Muscle of leg (tissue), 11 donors: ENCODE data around the gene MRPS12. TPM values are rescaled to one million over a fixed set of nuclear protein-coding genes. Genes with fewer than 3 reads are reported as not detected.

Source experiments
- DNase-seq: peaks from one replicate; pipeline ENCODE4 v3.0.0; 2013
- H3K27ac ChIP-seq: one replicate; pipeline ENCODE4 v1.5.1; 2013; ENCODE audit warnings: mild to moderate bottlenecking, low read length, control low read depth
- H3K27me3 ChIP-seq: one replicate; pipeline ENCODE4 v1.6.1; 2013; ENCODE audit warnings: low read length; ENCODE audit not compliant: control insufficient read depth, insufficient read depth
- H3K36me3 ChIP-seq: one replicate; pipeline ENCODE4 v1.6.1; 2013; ENCODE audit warnings: low read length; ENCODE audit not compliant: control insufficient read depth, insufficient read depth
- H3K4me1 ChIP-seq: one replicate; pipeline ENCODE4 v1.6.1; 2013; ENCODE audit warnings: low read length; ENCODE audit not compliant: control insufficient read depth, insufficient read depth
- H3K4me3 ChIP-seq: one replicate; pipeline ENCODE4 v1.5.1; 2013; ENCODE audit warnings: low read length, control low read depth
- H3K9me3 ChIP-seq: replicated peaks from 2 replicates; pipeline ENCODE4 v1.6.1; 2013; ENCODE audit warnings: low read depth, low read length; ENCODE audit not compliant: control insufficient read depth
- WGBS: methylation state at CpG from one replicate; pipeline ENCODE4 v1.1.5; 2013; ENCODE audit warnings: missing lambda C conversion rate; ENCODE audit not compliant: insufficient coverage; 5-methylcytosine and 5-hydroxymethylcytosine counted together
- polyA plus RNA-seq, 8 donors: library from polyadenylated mRNA; unstranded; fragments of 120-200 nt; gene quantifications; one replicate each; pipeline versions ENCODE4 v1.2.1 to v1.2.3, GENCODE V29; 2013; ENCODE audit warnings: inconsistent platforms in 1 of 8, low replicate concordance in 1 of 8; ENCODE audit not compliant: insufficient read length in 8 of 8, insufficient read depth in 1 of 8
- total RNA-seq: library from RNA; stranded (reverse); fragments of 120-200 nt; gene quantifications from one replicate; pipeline ENCODE4 v1.2.4, GENCODE V29; 2013

The MRPS12 gene
- total and polyA plus RNA-seq, 9 donors, result 19.6 to 22.7 (median 20.6) TPM

- WGBS, result 100% methylated on average over 1 of the region's 2 CpGs
- peaks cover 5% of the 10 kb centered on the region for H3K27me3 ChIP-seq
Measured at GRCh38 chr19:38971672-38972071, 40.9 kb downstream of the MRPS12 start.

DNA sequence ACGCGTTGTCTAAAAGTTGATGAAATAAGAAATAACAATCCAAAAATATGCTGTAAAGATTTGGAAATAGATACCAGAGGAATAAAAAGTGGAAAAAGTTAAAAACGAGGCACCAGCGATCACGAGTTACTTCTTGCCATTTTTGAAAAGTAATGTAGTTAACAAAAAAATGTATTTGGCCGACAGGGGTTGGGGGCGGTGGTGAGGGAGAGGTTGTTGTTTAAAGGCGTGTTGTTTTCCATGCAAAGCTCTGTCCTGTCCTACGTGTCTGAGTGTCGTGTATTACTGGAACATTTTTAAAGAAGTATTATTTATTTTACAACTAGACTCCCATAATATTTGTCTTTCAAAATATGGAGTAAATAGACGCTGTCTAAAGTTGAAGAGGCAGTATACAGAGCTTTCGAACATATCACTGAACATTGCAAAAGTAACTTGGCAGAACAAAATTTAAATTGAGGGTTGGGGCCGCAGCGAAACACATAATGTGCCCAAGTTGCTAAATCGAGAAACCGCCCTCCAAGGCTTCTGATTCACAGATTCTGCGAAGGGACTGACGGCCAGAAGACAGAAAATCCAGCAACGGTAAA lies 44.0 kb downstream of the MRPS12 start:
- Histone ChIP-seq H3K9me3 (no peaks in the 10 kb centered on the region), H3K27ac (peak overlapping the region; percentile 97), H3K27me3 (peaks cover 5% of the 10 kb centered on the region), H3K36me3 (peaks cover 3% of the 10 kb centered on the region), H3K4me3 (peak overlapping the region; percentile 83), H3K4me1 (peaks cover 13% of the 10 kb centered on the region)
- 5% methylated on average over 10 of the region's 19 CpGs for WGBS
- peak; percentile 74 for DNase-seq

More at GRCh38 chr19:38971672-38972071, 40.9 kb downstream of the MRPS12 start:
- DNase-seq, result no peak
- Histone ChIP-seq H3K36me3 (peaks cover 3% of the 10 kb centered on the region), H3K9me3 (no peaks in the 10 kb centered on the region), H3K4me1 (peaks cover 13% of the 10 kb centered on the region), H3K4me3 (no peak overlapping the region), H3K27ac (no peak overlapping the region)

GRCh38 chr19:38975214-38975860 lies 44.6 kb downstream of the MRPS12 start, which contains the start of gene FBXO17:
TSS of gene FBXO17 (minus strand) at chr19:38975742. CDS start at chr19:38950319, 25,423 bp downstream.
- Histone ChIP-seq H3K36me3 (peaks cover 3% of the 10 kb centered on the region), H3K9me3 (no peaks in the 10 kb centered on the region), H3K27me3 (peaks cover 5% of the 10 kb centered on the region), H3K4me1 (peaks cover 13% of the 10 kb centered on the region), H3K4me3 (peak within 1 kb of the TSS; percentile 83), H3K27ac (peak within 1 kb of the TSS; percentile 97)
- peak; percentile 89 for DNase-seq
- under 1% methylated on average over 46 of the region's 63 CpGs for whole genome bisulfite sequencing

DNA sequence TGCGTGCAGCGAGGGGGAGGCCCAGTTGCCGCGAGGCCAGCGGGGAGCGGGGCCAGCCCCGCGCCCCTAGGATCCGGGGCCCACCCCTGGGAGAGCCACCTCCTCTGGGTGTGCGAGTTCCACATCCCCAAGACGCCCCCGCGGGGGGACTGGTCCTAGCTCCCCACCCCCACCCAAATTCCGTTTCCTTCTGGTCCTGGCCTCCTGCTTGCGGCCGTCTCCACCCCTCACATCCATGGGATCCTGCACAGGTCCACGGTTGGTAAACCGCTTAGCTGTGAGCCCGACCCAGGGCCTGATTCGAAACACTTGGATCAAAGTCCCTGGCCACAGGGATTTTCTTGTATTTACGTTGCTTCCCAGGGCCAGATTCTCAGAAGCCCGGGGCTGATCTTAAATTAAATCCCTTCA lies 45.1 kb downstream of the MRPS12 start:
- Histone ChIP-seq H3K27ac (peak overlapping the region; percentile 93), H3K4me1 (peaks cover 13% of the 10 kb centered on the region), H3K9me3 (peaks cover 4% of the 10 kb centered on the region), H3K36me3 (peaks cover 3% of the 10 kb centered on the region), H3K27me3 (peaks cover 5% of the 10 kb centered on the region), H3K4me3 (peak overlapping the region; percentile 58)
- WGBS, result 0% methylated on average over 20 of the region's 22 CpGs
- peak; percentile 79 for DNase-seq

DNA sequence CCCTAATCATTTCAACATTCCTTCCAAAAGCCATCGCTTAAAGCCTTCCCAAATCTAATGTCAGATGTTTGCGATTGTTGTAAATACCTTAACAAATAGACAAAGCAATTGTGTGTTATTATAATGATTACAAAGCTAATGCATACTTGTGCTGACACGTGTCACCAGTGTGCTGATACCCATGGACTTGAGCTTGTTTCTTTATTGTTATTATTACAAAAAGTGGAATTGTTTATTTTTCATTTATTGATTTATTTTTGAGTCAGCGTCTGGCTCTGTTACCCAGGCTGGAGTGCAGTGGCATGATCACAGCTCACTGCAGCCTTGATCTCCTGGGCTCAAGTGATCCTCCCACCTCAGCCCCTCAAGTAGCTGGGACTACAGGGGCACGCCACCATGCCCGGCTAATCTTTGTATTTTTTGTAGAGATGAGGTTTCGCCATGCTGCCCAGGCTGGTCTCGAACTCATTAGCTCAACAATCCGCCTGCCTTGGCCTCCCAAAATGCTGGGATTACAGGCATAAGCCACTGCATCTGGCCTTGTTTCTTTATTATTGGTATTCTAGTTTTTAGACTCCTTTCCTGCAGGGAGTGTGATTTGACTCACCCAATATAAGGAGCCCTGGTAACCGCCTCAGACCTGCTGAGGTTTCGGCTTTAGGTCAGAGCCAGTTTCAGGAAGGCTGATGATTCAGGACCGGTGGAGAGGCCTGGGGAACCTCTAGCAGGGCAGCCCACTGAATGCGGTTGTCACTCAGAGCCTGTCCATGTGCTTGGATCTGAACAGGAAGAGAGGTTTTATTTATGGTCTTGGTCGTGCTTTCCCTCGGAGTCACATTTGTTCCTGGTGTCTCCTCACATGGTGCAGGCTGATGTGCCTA lies 46.9 kb downstream of the MRPS12 start:
- peaks cover 5% of the 10 kb centered on the region for H3K27me3 ChIP-seq
- no peak overlapping the region for H3K4me3 ChIP-seq
- H3K9me3 ChIP-seq, result peaks cover 7% of the 10 kb centered on the region
- H3K4me1 ChIP-seq, result peaks cover 13% of the 10 kb centered on the region
- H3K36me3 ChIP-seq, result no peaks in the 10 kb centered on the region
- no peak overlapping the region for H3K27ac ChIP-seq
- peak; percentile 13 for DNase-seq
- WGBS, result 58% methylated on average over 6 of the region's 15 CpGs

DNA sequence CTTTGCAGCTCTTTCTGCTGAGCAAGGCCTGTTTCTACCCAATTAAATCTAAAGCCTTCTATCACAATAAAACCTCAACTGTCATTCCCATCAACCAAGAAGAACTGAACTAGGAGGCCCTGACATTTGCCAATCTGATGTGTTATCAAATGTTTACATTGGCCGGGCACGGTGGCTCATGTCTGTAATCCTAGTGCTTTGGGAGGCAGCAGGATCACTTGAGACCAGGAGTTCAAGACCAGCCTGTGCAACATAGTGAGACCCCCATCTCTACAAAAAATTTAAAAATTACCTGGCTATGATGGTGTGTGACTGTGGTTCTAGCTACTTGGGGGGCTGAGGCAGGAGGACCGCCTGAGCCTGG lies 47.6 kb downstream of the MRPS12 start:
- no peak for DNase-seq
- no peak overlapping the region for H3K4me3 ChIP-seq
- H3K27ac ChIP-seq, result no peak overlapping the region
- H3K9me3 ChIP-seq, result peaks cover 7% of the 10 kb centered on the region
- no CpG with 5 or more reads among the region's 3 CpGs for WGBS
- H3K27me3 ChIP-seq, result peaks cover 5% of the 10 kb centered on the region
- no peaks in the 10 kb centered on the region for H3K36me3 ChIP-seq
- peaks cover 13% of the 10 kb centered on the region for H3K4me1 ChIP-seq

DNA sequence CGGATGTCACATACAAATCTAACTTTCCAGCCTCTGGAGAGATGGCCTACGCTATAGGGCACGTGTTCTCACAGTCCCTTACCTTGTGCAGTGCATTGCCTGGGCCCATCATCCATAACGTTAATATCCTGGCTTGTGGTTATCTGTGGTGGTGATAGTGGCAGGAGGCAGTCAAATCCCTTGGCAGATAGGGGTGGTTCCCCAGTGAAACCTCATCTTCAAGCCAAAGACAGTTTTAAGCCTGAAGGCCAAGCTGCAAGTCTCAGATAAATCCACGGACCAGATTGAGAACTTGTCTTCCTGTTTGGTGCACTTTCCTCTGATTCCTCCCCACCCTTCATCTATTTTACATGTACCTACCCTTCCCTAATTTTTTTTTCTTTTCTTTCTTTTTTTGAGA lies 49.1 kb downstream of the MRPS12 start:
- H3K4me3 ChIP-seq, result no peak overlapping the region
- WGBS, result 83% methylated on average over 1 of the region's 5 CpGs
- peaks cover 5% of the 10 kb centered on the region for H3K27me3 ChIP-seq

DNA sequence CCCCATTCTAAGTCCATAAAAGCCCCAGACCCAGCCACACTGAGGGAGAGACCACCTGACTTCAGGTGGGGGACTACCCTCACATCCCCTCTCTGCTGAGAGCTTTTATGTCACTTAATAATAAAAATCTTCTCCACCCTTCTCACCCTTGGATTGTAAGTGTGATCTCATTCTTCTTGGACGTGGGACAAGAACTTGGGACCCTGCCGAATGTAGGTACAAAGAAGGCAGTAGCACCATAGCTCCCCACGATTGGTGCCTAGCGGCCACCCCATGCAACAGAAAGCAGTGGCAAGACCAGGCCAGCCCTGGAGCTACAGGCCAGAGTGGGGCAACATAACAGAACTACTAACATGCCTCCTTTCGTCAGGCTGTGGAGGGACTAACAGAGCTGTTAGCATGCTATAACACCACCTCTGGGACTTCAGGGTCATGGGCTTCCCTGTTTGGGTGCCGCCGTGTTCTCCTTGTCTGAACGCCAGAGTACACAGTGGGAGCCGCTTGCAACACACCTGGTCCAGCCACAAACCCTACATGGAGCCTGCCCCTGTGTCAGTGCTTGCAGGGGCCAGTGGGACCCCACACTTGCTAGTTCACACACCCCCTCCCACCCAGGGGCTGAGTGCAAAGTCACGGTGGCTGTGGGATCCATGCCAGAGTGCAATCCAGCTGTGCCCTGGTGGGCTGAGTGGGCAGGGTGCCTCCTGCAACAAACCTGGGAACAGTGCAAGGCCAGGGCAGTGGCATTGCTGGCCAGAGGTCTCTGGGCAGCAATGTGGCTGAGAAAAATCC lies 50.0 kb downstream of the MRPS12 start:
- no peak overlapping the region for H3K4me3 ChIP-seq
- DNase-seq, result no peak
- peaks cover 7% of the 10 kb centered on the region for H3K9me3 ChIP-seq
- H3K27ac ChIP-seq, result no peak overlapping the region
- peaks cover 9% of the 10 kb centered on the region for H3K4me1 ChIP-seq
- WGBS, result 85% methylated on average over 10 of the region's 10 CpGs
- peaks cover 5% of the 10 kb centered on the region for H3K27me3 ChIP-seq
- no peaks in the 10 kb centered on the region for H3K36me3 ChIP-seq

More for the DNA sequence above, 49.1 kb downstream of the MRPS12 start:
- peaks cover 11% of the 10 kb centered on the region for H3K4me1 ChIP-seq
- H3K9me3 ChIP-seq, result peaks cover 7% of the 10 kb centered on the region
- no peak overlapping the region for H3K27ac ChIP-seq
- H3K36me3 ChIP-seq, result no peaks in the 10 kb centered on the region
- no peak for DNase-seq
